Esophagus muscularis mucosa (tissue), 4 donors: ENCODE measurements around the gene CYP2S1. TPM values are rescaled to one million over a fixed set of nuclear protein-coding genes. Genes with fewer than 3 reads are reported as not detected.
A peak's percentile ranks its signal among the peaks of the same experiment; 100 is the strongest.

Experiments used
- DNase-seq: peaks from one replicate; pipeline ENCODE4 v3.0.0-alpha.2; 2017; ENCODE audit errors: extremely low spot score
- H3K27ac ChIP-seq, 4 donors: fragments of 200-600 bp; sonication (generic); replicated peaks in 1 of 4; 1 replicate in 3 of 4; 2 replicates in 1 of 4; pipeline ENCODE4 v1.5.1; 2016 to 2019; ENCODE audit warnings: mild to moderate bottlenecking in 1 of 4
- H3K27me3 ChIP-seq, 4 donors: fragments of 200-600 bp; sonication (generic); one replicate each; pipeline versions ENCODE4 v1.5.1 to v1.6.0; 2016 to 2019
- H3K36me3 ChIP-seq, 4 donors: fragments of 200-600 bp; sonication (generic); one replicate each; pipeline ENCODE4 v1.5.1; 2016 to 2019
- H3K4me1 ChIP-seq, 4 donors: fragments of 200-600 bp; sonication (generic); one replicate each; pipeline ENCODE4 v1.5.1; 2016 to 2019
- H3K4me3 ChIP-seq, 4 donors: fragments of 200-600 bp; sonication (generic); 1 replicate in 2 of 4; 2 replicates in 2 of 4; pipeline ENCODE4 v1.5.1; 2016 to 2019; ENCODE audit warnings: mild to moderate bottlenecking in 4 of 4, moderate library complexity in 1 of 4
- H3K9me3 ChIP-seq, 4 donors: fragments of 200-600 bp; sonication (generic); 1 replicate in 3 of 4; 2 replicates in 1 of 4; pipeline ENCODE4 v1.5.1; 2016 to 2019
- EP300 ChIP-seq: sonication (generic); formaldehyde crosslinking; IDR thresholded peaks from one replicate; pipeline ENCODE4 v1.6.1; 2017; ENCODE audit warnings: antibody characterized with exemption
- POLR2A ChIP-seq: fragments of 450-650 bp; IDR thresholded peaks from one replicate; pipeline ENCODE4 v1.6.1; 2017; ENCODE audit warnings: antibody characterized with exemption, moderate library complexity, mild to moderate bottlenecking, low read depth
- POLR2AphosphoS5 ChIP-seq, 2 donors: sonication (generic); formaldehyde crosslinking; IDR thresholded peaks; one replicate each; pipeline ENCODE4 v1.6.1; 2017; ENCODE audit warnings: antibody characterized with exemption in 2 of 2
- WGBS: methylation state at CpG from one replicate; pipeline ENCODE4 v1.1.5; 2018; 5-methylcytosine and 5-hydroxymethylcytosine counted together
- intact Hi-C: fragments of 100-400 bp; cut with DNase I; formaldehyde crosslinking; loops from one replicate; pipeline ENCODE4 v1.15.1; 2023
- total RNA-seq, 4 donors: library from RNA; depleted of rRNA; stranded (reverse); fragments of >200 nt; gene quantifications; one replicate each; pipeline versions ENCODE4 v1.1.0 to v1.2.1, GENCODE V29; 2016
- TF ChIP-seq, protein P1 (sequence below), 3 experiments: fragments of 200-600 bp in 2 of 3; fragments of 450-650 bp in 1 of 3; sonication (generic) in 2 of 3; IDR thresholded peaks; one replicate each; pipeline ENCODE4 v1.5.1; 2017 to 2019; ENCODE audit warnings: antibody characterized with exemption in 3 of 3, mild to moderate bottlenecking in 2 of 3, moderate library complexity in 1 of 3

CYP2S1 gene
- total RNA-seq, 4 donors from 2014 or later = 1.7 to 3.0 (median 2.3) TPM

DNA sequence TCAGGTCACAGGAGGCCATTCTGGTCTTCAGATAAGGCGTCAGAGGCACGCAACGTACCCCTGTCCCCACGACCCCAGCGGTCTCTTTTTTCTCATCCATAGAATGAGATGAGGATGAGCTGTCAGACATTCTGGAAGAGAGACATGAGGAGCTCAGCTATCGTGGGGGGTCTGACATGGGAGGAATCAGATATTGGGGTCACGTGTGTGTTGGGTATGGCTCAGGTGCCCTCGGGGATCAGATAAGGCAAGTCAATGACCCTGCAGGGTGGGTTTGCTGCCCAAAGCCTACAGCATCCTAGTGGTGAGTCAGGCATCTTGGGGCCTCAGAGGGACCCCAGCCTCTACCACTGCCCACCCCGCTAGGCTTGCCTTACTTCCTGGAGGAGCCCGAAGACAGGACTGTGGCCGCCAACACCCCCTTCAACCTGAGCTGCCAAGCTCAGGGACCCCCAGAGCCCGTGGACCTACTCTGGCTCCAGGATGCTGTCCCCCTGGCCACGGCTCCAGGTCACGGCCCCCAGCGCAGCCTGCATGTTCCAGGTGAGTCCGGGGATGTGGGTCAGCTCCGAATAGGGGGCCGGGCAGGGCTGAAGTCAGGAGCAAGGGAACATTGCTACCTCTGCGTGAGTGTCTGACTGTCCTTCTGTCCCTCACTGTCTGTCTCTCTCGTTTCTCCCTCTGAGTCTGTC lies 28.6 kb downstream of the CYP2S1 start:
- Histone ChIP-seq H3K4me1 (peaks cover 10 to 81% (median 76%) of the 10 kb centered on the region in 4 donors), H3K36me3 (peaks cover 0 to 25% (median 4%) of the 10 kb centered on the region in 4 donors), H3K4me3 (peak overlapping the region in 1 of 4 donors; percentile 22), H3K27ac (peak overlapping the region; percentile 89 to 97 (median 92)), H3K9me3 (no peaks in the 10 kb centered on the region), H3K27me3 (no peaks in the 10 kb centered on the region)
- 80% methylated on average over 20 of the region's 20 CpGs for WGBS
- DNase-seq = no peak
- no peak for TF ChIP-seq POLR2AphosphoS5 (IDR thresholded peaks at IDR 0.05)
- no peak for TF ChIP-seq EP300
- TF ChIP-seq, protein P1, sequence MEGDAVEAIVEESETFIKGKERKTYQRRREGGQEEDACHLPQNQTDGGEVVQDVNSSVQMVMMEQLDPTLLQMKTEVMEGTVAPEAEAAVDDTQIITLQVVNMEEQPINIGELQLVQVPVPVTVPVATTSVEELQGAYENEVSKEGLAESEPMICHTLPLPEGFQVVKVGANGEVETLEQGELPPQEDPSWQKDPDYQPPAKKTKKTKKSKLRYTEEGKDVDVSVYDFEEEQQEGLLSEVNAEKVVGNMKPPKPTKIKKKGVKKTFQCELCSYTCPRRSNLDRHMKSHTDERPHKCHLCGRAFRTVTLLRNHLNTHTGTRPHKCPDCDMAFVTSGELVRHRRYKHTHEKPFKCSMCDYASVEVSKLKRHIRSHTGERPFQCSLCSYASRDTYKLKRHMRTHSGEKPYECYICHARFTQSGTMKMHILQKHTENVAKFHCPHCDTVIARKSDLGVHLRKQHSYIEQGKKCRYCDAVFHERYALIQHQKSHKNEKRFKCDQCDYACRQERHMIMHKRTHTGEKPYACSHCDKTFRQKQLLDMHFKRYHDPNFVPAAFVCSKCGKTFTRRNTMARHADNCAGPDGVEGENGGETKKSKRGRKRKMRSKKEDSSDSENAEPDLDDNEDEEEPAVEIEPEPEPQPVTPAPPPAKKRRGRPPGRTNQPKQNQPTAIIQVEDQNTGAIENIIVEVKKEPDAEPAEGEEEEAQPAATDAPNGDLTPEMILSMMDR (IDR thresholded peaks at IDR 0.05) = no peak
- no peak for TF ChIP-seq POLR2A
- intact Hi-C loops = no loop called here

DNA sequence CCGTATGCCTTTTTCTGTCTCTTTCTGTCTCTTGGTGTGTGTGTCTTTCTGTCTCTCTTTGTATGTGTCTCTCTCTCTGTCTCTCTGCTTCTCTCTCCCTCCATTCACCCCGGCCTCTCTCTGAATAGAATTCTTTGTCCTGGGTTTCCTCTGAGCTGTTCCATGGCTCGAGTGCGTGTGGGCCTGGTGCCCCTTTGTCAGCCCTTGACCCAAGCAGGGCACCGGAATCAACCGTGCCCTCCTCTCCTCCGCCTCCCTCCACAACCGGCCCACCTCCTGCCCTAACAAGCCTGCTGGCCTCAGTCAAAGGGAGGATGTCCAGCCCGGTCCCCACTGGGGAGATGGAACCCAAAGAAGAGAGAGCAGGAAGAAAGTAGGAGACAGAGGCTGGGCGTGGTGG lies 29.2 kb downstream of the CYP2S1 start:
- no peak for TF ChIP-seq POLR2A
- TF ChIP-seq EP300 = no peak
- TF ChIP-seq, protein P1 (IDR thresholded peaks at IDR 0.05) = no peak
- Histone ChIP-seq H3K36me3 (peaks cover 0 to 25% (median 5%) of the 10 kb centered on the region in 4 donors), H3K9me3 (no peaks in the 10 kb centered on the region), H3K27ac (peak overlapping the region; percentile 89 to 97 (median 92)), H3K4me3 (no peak overlapping the region), H3K27me3 (no peaks in the 10 kb centered on the region), H3K4me1 (peaks cover 13 to 87% (median 80%) of the 10 kb centered on the region in 4 donors)
- WGBS = 72% methylated on average over 10 of the region's 10 CpGs
- DNase-seq = no peak
- intact Hi-C loops = no loop called here

DNA sequence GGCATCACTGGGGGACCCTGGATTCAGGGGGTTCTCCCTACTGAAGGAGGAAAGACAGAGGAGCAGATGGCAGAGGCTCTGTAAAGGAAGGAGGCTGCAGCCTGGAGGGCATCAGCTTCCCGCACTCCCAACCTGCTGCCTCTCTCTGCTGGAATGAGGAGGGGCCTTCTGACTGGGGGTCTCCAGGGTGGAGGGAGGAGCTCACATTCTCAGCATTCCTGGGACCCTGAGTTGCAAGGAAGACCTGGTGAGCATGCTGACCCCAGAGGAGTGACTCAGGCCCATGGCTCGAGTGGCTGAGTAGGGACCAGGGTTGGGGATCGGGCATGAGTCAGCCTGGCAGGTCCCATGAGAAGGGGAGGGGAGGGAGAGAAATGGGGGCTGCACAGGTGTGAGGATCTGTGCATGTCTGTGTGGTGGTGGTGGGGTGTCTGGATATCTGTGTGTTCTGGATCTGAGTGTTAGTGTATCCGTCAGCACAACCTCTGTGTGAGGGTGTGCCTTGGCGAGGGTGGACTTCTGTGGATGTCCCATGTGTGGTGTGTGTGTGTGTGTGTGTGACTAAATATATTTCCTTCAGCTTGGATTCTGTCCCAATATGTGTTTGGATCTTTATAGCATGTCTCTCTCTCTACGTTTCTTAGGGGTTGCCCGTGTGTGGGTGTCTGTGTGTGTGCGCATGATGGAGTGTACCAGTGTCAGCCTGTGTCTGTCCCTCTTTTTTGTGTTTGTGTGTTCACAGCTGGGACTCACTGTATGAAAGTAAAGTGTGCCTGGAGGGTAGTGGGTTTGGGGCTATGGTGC lies 30.6 kb downstream of the CYP2S1 start:
- H3K36me3 ChIP-seq = peaks cover 0 to 25% (median 5%) of the 10 kb centered on the region in 4 donors
- no peaks in the 10 kb centered on the region for H3K9me3 ChIP-seq
- TF ChIP-seq, protein P1 (IDR thresholded peaks at IDR 0.05) = no peak
- TF ChIP-seq POLR2A = no peak
- TF ChIP-seq EP300 = no peak
- TF ChIP-seq POLR2AphosphoS5 (IDR thresholded peaks at IDR 0.05) = no peak
- no peaks in the 10 kb centered on the region for H3K27me3 ChIP-seq
- no peak for DNase-seq
- intact Hi-C loops = no loop called here
- WGBS = 38% methylated on average over 8 of the region's 8 CpGs
- H3K4me1 ChIP-seq = peaks cover 9 to 84% (median 75%) of the 10 kb centered on the region in 4 donors
- H3K27ac ChIP-seq = peak overlapping the region; percentile 84 to 95 (median 89)
- peak overlapping the region in 1 of 4 donors; percentile 31 for H3K4me3 ChIP-seq

DNA sequence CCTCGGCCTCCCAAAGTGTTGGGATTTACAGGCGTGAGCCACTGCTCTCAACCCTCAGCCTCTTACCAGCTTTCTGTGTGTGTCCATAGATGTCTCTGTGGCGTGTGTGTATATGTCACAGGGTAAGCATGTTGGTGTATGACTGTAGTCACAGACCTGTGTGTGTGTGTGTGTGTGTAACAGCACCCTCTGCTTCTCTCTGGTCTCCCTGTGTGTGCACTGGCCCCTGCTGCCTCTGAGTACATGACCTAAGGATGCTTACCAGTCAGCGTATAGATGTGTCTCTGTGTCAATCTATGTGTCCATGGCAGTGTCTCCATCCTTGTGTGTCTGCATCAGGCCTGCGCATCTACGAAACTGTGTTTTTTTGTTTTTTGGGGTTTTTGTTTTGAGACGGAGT lies 31.6 kb downstream of the CYP2S1 start:
- H3K4me3 ChIP-seq = no peak overlapping the region
- intact Hi-C loops = no loop called here
- H3K27ac ChIP-seq = peak overlapping the region; percentile 84 to 95 (median 89)
- no peak for DNase-seq
- peaks cover 0 to 25% (median 5%) of the 10 kb centered on the region in 4 donors for H3K36me3 ChIP-seq
- H3K4me1 ChIP-seq = peaks cover 9 to 89% (median 80%) of the 10 kb centered on the region in 4 donors
- TF ChIP-seq, protein P1 (IDR thresholded peaks at IDR 0.05) = no peak
- TF ChIP-seq POLR2A (no peak), EP300 (no peak), POLR2AphosphoS5 (IDR thresholded peaks at IDR 0.05) (no peak)
- H3K27me3 ChIP-seq = no peaks in the 10 kb centered on the region
- no peaks in the 10 kb centered on the region for H3K9me3 ChIP-seq
- WGBS = 90% methylated on average over 7 of the region's 7 CpGs
